RWPE2 (cell line): ENCODE data around the gene ZNF792.

Source experiments
- ATAC-seq: fragments of 200-7000 bp; cut with Tn5 transposase; 3 replicates; pipeline ENCODE4 v1.9.1; 2021; ENCODE audit warnings: low read depth
- DNase-seq: peaks from one replicate; pipeline ENCODE4 v3.0.0-alpha.2; 2020; ENCODE audit warnings: low spot score
- H3K27ac ChIP-seq: fragments of 450-650 bp; 2 replicates; pipeline ENCODE4 v1.5.1; 2017; ENCODE audit warnings: mild to moderate bottlenecking; ENCODE audit not compliant: poor library complexity, severe bottlenecking
- H3K27me3 ChIP-seq: fragments of 250-450 bp; sonication (Bioruptor Pico); 2 replicates; pipeline ENCODE4 v1.5.1; 2021; ENCODE audit warnings: mild to moderate bottlenecking, moderate library complexity; ENCODE audit not compliant: insufficient read depth, poor library complexity, severe bottlenecking
- H3K36me3 ChIP-seq: fragments of 250-450 bp; sonication (Bioruptor Pico); 2 replicates; pipeline ENCODE4 v1.5.1; 2020; ENCODE audit warnings: low read depth, mild to moderate bottlenecking, moderate library complexity
- H3K4me1 ChIP-seq: fragments of 250-450 bp; sonication (Bioruptor Pico); 2 replicates; pipeline ENCODE4 v1.5.1; 2021; ENCODE audit warnings: mild to moderate bottlenecking, moderate library complexity; ENCODE audit not compliant: insufficient read depth, poor library complexity, severe bottlenecking
- H3K4me3 ChIP-seq: fragments of 250-450 bp; sonication (Bioruptor Pico); 2 replicates; pipeline ENCODE4 v1.5.1; 2021; ENCODE audit warnings: mild to moderate bottlenecking, moderate library complexity; ENCODE audit not compliant: severe bottlenecking
- H3K9me3 ChIP-seq: fragments of 250-450 bp; sonication (Bioruptor Pico); 2 replicates; pipeline ENCODE4 v1.5.1; 2021; ENCODE audit warnings: mild to moderate bottlenecking, moderate library complexity; ENCODE audit not compliant: severe bottlenecking
- TF ChIP-seq, protein P1 (sequence below): fragments of 450-650 bp; IDR thresholded peaks from one replicate; pipeline ENCODE4 v1.5.1; 2017; ENCODE audit warnings: mild to moderate bottlenecking, moderate library complexity; ENCODE audit not compliant: poor library complexity, severe bottlenecking

The ZNF792 gene

GRCh38 chr19:34984287-34984686, 20.3 kb upstream of the ZNF792 start:
- no peak overlapping the region for H3K27ac ChIP-seq
- H3K27me3 ChIP-seq = no peaks in the 10 kb centered on the region
- TF ChIP-seq, protein P1, sequence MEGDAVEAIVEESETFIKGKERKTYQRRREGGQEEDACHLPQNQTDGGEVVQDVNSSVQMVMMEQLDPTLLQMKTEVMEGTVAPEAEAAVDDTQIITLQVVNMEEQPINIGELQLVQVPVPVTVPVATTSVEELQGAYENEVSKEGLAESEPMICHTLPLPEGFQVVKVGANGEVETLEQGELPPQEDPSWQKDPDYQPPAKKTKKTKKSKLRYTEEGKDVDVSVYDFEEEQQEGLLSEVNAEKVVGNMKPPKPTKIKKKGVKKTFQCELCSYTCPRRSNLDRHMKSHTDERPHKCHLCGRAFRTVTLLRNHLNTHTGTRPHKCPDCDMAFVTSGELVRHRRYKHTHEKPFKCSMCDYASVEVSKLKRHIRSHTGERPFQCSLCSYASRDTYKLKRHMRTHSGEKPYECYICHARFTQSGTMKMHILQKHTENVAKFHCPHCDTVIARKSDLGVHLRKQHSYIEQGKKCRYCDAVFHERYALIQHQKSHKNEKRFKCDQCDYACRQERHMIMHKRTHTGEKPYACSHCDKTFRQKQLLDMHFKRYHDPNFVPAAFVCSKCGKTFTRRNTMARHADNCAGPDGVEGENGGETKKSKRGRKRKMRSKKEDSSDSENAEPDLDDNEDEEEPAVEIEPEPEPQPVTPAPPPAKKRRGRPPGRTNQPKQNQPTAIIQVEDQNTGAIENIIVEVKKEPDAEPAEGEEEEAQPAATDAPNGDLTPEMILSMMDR = no peak
- DNase-seq (no peak), ATAC-seq (no peak)
- H3K36me3 ChIP-seq = no peaks in the 10 kb centered on the region
- H3K4me1 ChIP-seq = no peaks in the 10 kb centered on the region
- H3K9me3 ChIP-seq = no peaks in the 10 kb centered on the region
- H3K4me3 ChIP-seq = no peak overlapping the region

- no peak overlapping the region for H3K4me3 ChIP-seq
- DNase-seq (no peak), ATAC-seq (no peak)
- TF ChIP-seq, protein P1 = no peak
- H3K36me3 ChIP-seq = no peaks in the 10 kb centered on the region
- H3K4me1 ChIP-seq = no peaks in the 10 kb centered on the region
- no peaks in the 10 kb centered on the region for H3K9me3 ChIP-seq
- H3K27ac ChIP-seq = no peak overlapping the region
- H3K27me3 ChIP-seq = no peaks in the 10 kb centered on the region
Measured at GRCh38 chr19:34983786-34984185, 19.8 kb upstream of the ZNF792 start.

GRCh38 chr19:34982275-34982674, 18.2 kb upstream of the ZNF792 start:
- no peak overlapping the region for H3K27ac ChIP-seq
- no peak for ATAC-seq
- no peaks in the 10 kb centered on the region for H3K4me1 ChIP-seq
- no peaks in the 10 kb centered on the region for H3K9me3 ChIP-seq
- DNase-seq = no peak
- H3K36me3 ChIP-seq = no peaks in the 10 kb centered on the region
- H3K4me3 ChIP-seq = no peak overlapping the region
- TF ChIP-seq, protein P1 = no peak
- H3K27me3 ChIP-seq = no peaks in the 10 kb centered on the region

DNA sequence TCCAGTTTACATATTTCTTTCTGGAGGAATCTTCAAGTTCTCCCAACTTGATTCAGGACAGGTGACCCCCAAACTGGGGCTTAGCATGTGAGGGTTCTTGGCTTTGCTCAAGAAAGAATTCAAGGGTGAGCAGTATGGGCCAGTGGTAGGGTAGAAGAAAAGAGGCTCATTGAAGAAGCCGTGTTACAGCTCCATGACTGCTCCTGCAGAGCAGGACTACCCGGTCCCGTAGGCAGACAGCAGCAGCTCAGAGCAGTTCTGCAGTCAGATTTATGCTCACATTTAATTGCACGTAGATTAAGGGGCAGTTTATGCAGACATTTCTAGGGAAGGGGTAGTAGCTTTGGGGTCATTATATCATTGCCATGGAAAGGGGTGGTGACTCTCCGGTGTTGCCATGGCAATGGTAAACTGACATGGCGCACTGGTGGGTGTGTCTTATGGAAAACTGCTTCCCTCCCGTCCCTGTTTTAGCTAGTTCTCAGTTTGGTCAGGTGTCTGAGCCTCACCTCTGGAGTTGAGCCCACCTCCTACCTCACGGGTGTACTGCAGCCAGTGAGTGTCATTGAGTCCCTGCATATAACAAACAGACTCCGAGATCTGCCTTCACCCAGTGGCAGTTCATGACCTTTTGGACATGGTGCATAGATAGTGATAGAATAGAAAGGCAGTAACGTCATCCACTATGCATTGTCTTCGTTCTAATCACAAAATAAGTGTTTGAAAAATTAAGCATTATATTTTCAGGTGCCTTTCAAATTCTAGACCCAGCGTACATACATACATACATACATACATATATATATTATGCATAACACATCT, 16.0 kb upstream of the ZNF792 start:
- no peaks in the 10 kb centered on the region for H3K36me3 ChIP-seq
- no peak for ATAC-seq
- H3K9me3 ChIP-seq = peaks cover 5% of the 10 kb centered on the region
- H3K27me3 ChIP-seq = no peaks in the 10 kb centered on the region
- DNase-seq = no peak
- H3K4me1 ChIP-seq = no peaks in the 10 kb centered on the region
- no peak overlapping the region for H3K4me3 ChIP-seq
- TF ChIP-seq, protein P1 = no peak
- H3K27ac ChIP-seq = no peak overlapping the region

- TF ChIP-seq, protein P1 = no peak
Measured at GRCh38 chr19:34976611-34977010, 12.6 kb upstream of the ZNF792 start.

More at GRCh38 chr19:34976611-34977010, 12.6 kb upstream of the ZNF792 start:
- DNase-seq (no peak), ATAC-seq (no peak)
- Histone ChIP-seq H3K4me3 (no peak overlapping the region), H3K9me3 (peaks cover 5% of the 10 kb centered on the region), H3K36me3 (no peaks in the 10 kb centered on the region), H3K27ac (no peak overlapping the region), H3K27me3 (no peaks in the 10 kb centered on the region), H3K4me1 (no peaks in the 10 kb centered on the region)
